ENCODE results near the gene THADA.

THADA gene

GRCh38 chr2:43266711-43267111, 329.1 kb downstream of the THADA start:
- no peak for DNase-seq (ENCODE audit: extremely low spot score)
- CTCF ChIA-PET = interaction anchor here (1.1 to 1.6 kb wide), 4 partner anchors 10 to 38 kb away, joined by 3 to 4 read pairs (median 3); no protein-coding TSS in a partner anchor
- TF ChIP-seq CTCF (IDR thresholded peaks at IDR 0.05; ENCODE audit: control extremely low read depth, extremely low read depth, low read depth, missing control alignments) = no peak
- POLR2A ChIA-PET = no interaction called here

- ChIA-PET CTCF (interaction anchor here (1.9 kb wide), 1 partner anchor 14 kb away, joined by 4 read pairs; no protein-coding TSS in a partner anchor), POLR2A (no interaction called here)
Observed at GRCh38 chr2:43265421-43265820, 330.4 kb downstream of the THADA start.

GRCh38 chr2:43265001-43265400, 330.8 kb downstream of the THADA start:
- ChIA-PET CTCF (interaction anchor here (1.9 kb wide), 1 partner anchor 14 kb away, joined by 4 read pairs; no protein-coding TSS in a partner anchor), POLR2A (no interaction called here)
- TF ChIP-seq CTCF (IDR thresholded peaks at IDR 0.05; ENCODE audit: control extremely low read depth, extremely low read depth, low read depth, missing control alignments) = no peak
- no peak for DNase-seq (ENCODE audit: extremely low spot score)

More at GRCh38 chr2:43265421-43265820, 330.4 kb downstream of the THADA start:
- no peak for TF ChIP-seq CTCF (IDR thresholded peaks at IDR 0.05; ENCODE audit: control extremely low read depth, extremely low read depth, low read depth, missing control alignments)
- no peak for DNase-seq (ENCODE audit: extremely low spot score)

- ChIA-PET POLR2A (no interaction called here), CTCF (interaction anchor here (0.9 to 1.6 kb wide), 4 partner anchors 14 to 84 kb away, joined by 3 to 5 read pairs (median 4); no protein-coding TSS in a partner anchor)
- no peak for DNase-seq (ENCODE audit: extremely low spot score)
- TF ChIP-seq CTCF (IDR thresholded peaks at IDR 0.05; ENCODE audit: control extremely low read depth, extremely low read depth, low read depth, missing control alignments) = no peak
Observed at GRCh38 chr2:43262951-43263350, 332.9 kb downstream of the THADA start.

GRCh38 chr2:43262239-43262638, 333.6 kb downstream of the THADA start:
- CTCF ChIA-PET = no interaction called here
- POLR2A ChIA-PET = interaction anchor here (0.6 kb wide), 1 partner anchor 219 kb away, joined by 4 read pairs; no protein-coding TSS in a partner anchor
- no peak for TF ChIP-seq CTCF (IDR thresholded peaks at IDR 0.05; ENCODE audit: control extremely low read depth, extremely low read depth, low read depth, missing control alignments)
- no peak for DNase-seq (ENCODE audit: extremely low spot score)

GRCh38 chr2:43259512-43259911, 336.3 kb downstream of the THADA start:
- ChIA-PET CTCF (interaction anchor here (0.9 kb wide), 1 partner anchor 219 kb away, joined by 3 read pairs; no protein-coding TSS in a partner anchor), POLR2A (no interaction called here)
- no peak for DNase-seq (ENCODE audit: extremely low spot score)
- TF ChIP-seq CTCF (IDR thresholded peaks at IDR 0.05; ENCODE audit: control extremely low read depth, extremely low read depth, low read depth, missing control alignments) = no peak
